Activated CD4-positive, alpha-beta T cell treated with anti-CD3 and anti-CD28 coated beads, Interleukin-2, amount 50 U/mL, for 4 hours (primary cell): ENCODE data around the gene SHANK3.

ENCODE experiments used
- DNase-seq, 2 experiments: peaks; one replicate each; pipeline ENCODE4 v3.0.0-alpha.2; 2020

The SHANK3 gene

DNA sequence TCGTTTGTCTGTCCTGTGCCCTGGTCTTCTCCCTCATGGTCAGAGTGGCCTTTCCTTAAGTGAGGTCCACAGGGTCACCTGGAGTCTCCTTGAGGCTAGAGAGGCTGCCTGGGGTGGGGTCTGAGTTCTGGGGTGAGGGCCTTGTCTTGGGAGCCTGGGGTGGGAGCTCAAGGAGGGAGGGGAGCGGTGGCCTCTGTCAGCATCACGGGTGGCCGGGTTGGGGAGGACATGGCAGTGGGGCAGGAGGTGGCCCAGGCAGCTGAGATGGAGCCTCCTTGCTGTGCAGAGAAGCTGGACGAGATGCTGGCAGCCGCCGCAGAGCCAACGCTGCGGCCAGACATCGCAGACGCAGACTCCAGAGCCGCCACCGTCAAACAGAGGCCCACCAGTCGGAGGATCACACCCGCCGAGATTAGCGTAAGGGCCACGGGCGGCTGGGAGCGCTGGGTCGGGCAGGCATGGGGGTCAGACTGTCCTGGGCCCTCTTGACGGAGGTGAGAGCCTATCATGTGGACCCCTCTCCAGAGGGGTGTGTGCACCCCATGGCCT lies 42.1 kb downstream of the SHANK3 start:
- no peak for DNase-seq

- no peak for DNase-seq
These were observed 42.6 kb downstream of the SHANK3 start for GRCh38 chr22:50715250-50715649.

- no peak for DNase-seq
These were observed 43.2 kb downstream of the SHANK3 start for GRCh38 chr22:50715776-50716175.

DNA sequence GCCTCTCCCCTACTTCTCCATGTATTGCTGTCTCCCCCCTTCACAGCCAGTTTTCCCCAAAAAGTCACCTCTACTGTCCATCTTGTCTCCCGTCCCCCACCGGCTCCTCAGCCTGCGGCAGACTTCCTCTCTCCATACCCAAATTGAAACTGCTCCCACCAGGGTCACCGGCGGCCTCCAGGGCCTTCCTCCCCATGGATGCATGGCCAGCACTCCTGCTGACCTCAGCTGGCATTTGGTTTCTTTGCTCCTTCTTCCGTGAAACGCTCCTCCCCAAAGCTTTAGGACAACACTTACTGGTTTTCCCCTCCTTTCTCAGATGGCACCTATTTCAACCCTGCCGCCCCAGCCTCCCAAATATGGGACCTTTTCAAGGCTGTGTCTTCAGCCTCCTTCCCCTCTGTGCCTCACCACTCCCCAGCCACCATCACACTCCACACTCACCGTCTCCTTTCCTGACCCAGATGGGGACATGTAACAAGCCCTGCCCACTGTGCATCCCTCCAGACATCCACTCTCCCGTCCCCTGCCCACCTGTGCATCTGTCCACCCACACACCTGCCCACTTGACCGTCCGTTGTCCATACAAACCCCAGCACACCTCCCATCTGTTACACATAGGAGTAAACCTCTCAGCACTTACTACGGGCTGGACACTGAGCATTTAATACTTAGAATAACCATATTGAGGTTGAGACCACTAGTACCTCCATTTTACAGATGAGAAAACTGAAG lies 43.8 kb downstream of the SHANK3 start:
- no peak for DNase-seq

- no peak for DNase-seq
These were observed 45.2 kb downstream of the SHANK3 start for GRCh38 chr22:50717709-50718351.

GRCh38 chr22:50718352-50718709 lies 45.7 kb downstream of the SHANK3 start:
- DNase-seq, result no peak

DNA sequence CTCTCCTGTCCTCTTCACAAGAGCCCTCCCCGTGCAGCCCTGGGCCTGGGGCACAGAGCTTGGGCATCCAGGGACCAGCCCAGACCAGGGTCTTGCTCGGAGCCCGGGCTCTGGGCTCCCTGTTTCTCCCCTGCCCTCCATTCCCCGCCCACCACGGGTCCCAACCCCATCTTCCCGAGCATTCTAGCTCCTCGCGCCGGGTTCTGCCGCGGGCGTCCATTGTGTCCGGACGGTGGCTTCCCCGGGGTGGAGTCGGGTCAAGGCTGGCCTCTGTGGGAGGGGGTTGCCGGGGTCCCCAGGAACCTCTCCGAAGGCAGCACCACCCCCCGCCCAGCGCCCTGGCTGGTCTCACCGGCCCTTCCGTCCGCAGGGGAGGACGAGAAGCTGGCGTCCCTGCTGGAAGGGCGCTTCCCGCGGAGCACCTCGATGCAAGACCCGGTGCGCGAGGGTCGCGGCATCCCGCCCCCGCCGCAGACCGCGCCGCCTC lies 47.2 kb downstream of the SHANK3 start:
- DNase-seq, result no peak

DNA sequence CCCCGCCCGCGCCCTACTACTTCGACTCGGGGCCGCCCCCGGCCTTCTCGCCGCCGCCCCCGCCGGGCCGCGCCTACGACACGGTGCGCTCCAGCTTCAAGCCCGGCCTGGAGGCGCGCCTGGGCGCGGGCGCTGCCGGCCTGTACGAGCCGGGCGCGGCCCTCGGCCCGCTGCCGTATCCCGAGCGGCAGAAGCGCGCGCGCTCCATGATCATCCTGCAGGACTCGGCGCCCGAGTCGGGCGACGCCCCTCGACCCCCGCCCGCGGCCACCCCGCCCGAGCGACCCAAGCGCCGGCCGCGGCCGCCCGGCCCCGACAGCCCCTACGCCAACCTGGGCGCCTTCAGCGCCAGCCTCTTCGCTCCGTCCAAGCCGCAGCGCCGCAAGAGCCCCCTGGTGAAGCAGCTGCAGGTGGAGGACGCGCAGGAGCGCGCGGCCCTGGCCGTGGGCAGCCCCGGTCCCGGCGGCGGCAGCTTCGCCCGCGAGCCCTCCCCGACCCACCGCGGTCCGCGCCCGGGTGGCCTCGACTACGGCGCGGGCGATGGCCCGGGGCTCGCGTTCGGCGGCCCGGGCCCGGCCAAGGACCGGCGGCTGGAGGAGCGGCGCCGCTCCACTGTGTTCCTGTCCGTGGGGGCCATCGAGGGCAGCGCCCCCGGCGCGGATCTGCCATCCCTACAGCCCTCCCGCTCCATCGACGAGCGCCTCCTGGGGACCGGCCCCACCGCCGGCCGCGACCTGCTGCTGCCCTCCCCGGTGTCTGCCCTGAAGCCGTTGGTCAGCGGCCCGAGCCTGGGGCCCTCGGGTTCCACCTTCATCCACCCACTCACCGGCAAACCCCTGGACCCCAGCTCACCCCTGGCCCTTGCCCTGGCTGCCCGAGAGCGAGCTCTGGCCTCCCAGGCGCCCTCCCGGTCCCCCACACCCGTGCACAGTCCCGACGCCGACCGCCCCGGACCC lies 48.0 kb downstream of the SHANK3 start:
- no peak for DNase-seq

GRCh38 chr22:50721257-50721844 lies 48.7 kb downstream of the SHANK3 start:
- no peak for DNase-seq

DNA sequence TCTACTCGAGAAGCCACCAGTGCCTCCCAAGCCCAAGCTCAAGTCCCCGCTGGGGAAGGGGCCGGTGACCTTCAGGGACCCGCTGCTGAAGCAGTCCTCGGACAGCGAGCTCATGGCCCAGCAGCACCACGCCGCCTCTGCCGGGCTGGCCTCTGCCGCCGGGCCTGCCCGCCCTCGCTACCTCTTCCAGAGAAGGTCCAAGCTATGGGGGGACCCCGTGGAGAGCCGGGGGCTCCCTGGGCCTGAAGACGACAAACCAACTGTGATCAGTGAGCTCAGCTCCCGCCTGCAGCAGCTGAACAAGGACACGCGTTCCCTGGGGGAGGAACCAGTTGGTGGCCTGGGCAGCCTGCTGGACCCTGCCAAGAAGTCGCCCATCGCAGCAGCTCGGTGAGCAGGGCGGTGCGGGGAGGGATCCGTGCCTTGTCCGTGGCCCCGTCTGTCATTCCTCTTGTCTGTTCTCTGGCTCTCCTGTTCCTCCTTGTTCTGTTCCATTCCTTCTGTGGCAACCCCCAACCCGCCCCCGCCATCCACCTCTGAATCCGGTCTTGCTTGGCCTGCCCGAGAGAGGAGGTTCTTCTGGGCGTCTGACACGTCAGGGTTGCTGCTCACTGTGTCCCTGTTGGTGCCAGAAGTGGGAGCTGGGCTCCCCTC lies 49.6 kb downstream of the SHANK3 start:
- no peak for DNase-seq
